Right ventricle myocardium inferior (tissue), 1 donor: ENCODE measurements around the gene CTIF. TPM values are rescaled to one million over a fixed set of nuclear protein-coding genes. Genes with fewer than 3 reads are reported as not detected.

ENCODE experiments used
- ATAC-seq: fragments of 200-7000 bp; cut with Tn5 transposase; one replicate; pipeline ENCODE4 v1.9.1; 2020; ENCODE audit warnings: mild to moderate bottlenecking, moderate library complexity
- DNase-seq: peaks from one replicate; pipeline ENCODE4 v3.0.0; 2021; ENCODE audit errors: missing footprints
- intact Hi-C: fragments of 100-400 bp; cut with DNase I; formaldehyde crosslinking; loops from one replicate; pipeline ENCODE4 v1.11.0; 2022
- total RNA-seq: library from RNA; stranded (reverse); fragmentation: NEBNext Ultra II Directional; extraction: Animal tissue kit (Norgen Biotek cat#: 25700); gene quantifications from one replicate; pipeline ENCODE4 v1.2.1, GENCODE V29; 2021
- donor health status: DM: no; HTN: yes; CAD: no; lungs with severe emphysema.

CTIF gene
- total RNA-seq, 1 donor from 2014 or later = 74.0 TPM

DNA sequence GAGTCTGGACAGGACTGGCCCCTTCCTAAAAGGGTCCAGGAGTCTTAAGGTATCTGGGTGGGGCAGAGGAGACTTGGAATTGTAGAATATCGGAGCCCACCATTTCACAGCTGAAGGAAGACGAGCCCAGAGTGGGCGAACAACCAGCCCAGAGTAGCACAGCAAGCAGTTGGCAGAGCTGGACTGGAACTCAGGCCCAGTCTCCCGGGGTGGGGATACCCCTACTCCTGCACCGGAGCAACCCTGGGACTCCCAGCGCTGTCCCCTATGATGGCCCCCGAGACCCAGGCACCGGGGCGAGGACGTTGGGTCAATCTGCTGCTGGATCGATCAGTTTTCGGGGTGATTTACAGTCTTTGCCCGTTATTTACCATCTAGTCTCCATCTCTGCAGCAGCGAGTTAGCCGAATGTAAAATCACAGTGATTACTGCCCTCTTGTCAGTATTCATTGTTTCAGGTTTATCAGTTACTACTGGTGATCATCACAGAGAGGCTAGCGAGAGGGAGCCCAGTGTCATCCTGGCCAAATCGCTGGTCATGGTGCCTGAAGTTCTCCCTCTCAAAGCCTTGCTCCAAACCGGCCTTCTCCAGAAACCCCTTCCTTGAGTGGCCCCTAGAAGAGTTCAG lies 336.6 kb downstream of the CTIF start:
- intact Hi-C loops = no loop called here
- ATAC-seq = no peak
- no peak for DNase-seq

GRCh38 chr18:48875942-48876511 lies 337.2 kb downstream of the CTIF start:
- no peak for ATAC-seq
- no peak for DNase-seq

GRCh38 chr18:48876590-48876989 lies 337.8 kb downstream of the CTIF start:
- DNase-seq = no peak

More at GRCh38 chr18:48875942-48876511, 337.2 kb downstream of the CTIF start:
- intact Hi-C loops = no loop called here

GRCh38 chr18:48877941-48878340 lies 339.1 kb downstream of the CTIF start:
- no peak for DNase-seq
- no peak for ATAC-seq
- intact Hi-C loops = no loop called here

More at GRCh38 chr18:48876590-48876989, 337.8 kb downstream of the CTIF start:
- intact Hi-C loops = no loop called here
- no peak for ATAC-seq

- ATAC-seq (peak; percentile 21), DNase-seq (no peak)
- intact Hi-C loops = no loop called here
Measured at GRCh38 chr18:48878471-48878870, 339.6 kb downstream of the CTIF start.

- intact Hi-C loops = no loop called here
- DNase-seq (no peak), ATAC-seq (no peak)
Measured at GRCh38 chr18:48879008-48879431, 340.2 kb downstream of the CTIF start.

GRCh38 chr18:48880931-48881330 lies 342.1 kb downstream of the CTIF start:
- DNase-seq = no peak
- no peak for ATAC-seq
- intact Hi-C loops = no loop called here

- no peak for DNase-seq
- ATAC-seq = no peak
Measured at GRCh38 chr18:48882379-48882778, 343.5 kb downstream of the CTIF start.

DNA sequence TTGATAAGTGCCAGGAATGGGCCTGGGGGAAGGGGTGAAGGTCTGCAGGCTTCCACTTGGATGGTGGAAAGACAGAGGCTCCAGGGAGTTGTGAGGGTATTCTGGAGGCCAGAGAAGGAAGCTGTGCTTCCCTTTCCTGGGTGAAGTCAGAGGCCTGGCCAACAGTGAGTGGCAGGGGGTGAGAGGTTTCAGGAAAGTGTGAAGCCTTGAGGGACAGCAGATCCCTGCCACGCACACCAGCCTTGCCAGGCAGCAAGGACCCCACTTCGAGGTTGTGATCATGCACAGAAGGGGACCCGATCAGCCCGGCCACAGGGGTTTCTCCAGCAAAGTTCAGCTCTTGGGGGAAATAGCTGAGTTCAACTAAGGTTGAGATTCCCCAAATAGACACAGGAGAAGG lies 345.5 kb downstream of the CTIF start:
- no peak for DNase-seq
- ATAC-seq = no peak
- intact Hi-C loops = no loop called here

More at GRCh38 chr18:48882379-48882778, 343.5 kb downstream of the CTIF start:
- intact Hi-C loops = no loop called here

DNA sequence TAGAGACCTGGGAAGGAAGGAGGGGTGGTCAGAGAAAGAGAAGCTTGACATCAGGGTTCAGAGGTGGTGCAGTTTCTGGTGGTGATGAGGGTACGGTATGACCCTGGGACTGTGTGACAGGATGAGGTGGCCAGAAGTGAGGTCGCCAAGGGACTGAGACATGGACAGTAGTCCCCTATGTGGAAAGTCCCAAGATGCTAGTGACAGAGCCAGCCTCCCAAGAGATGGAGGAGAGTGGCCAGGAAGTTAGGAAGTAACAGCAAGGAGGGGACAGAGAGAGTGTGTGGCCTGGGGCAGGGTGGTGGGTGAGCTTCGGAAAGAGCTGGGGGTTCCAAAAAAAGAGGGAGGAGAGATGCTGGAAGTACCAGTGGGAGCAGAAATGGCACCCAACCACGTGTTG lies 345.9 kb downstream of the CTIF start:
- intact Hi-C loops = loop anchor here (5.0 kb wide), 2 partner anchors 42 to 53 kb away; no protein-coding TSS in a partner anchor
- ATAC-seq = no peak
- no peak for DNase-seq

GRCh38 chr18:48885266-48885923 lies 346.6 kb downstream of the CTIF start:
- intact Hi-C loops = loop anchor here (5.0 kb wide), 2 partner anchors 43 to 52 kb away; no protein-coding TSS in a partner anchor
- ATAC-seq = no peak

GRCh38 chr18:48885924-48886400 lies 347.1 kb downstream of the CTIF start:
- intact Hi-C loops = loop anchor here (5.0 kb wide), 2 partner anchors 44 to 51 kb away; no protein-coding TSS in a partner anchor
- DNase-seq = no peak
- ATAC-seq = no peak

More at GRCh38 chr18:48885266-48885923, 346.6 kb downstream of the CTIF start:
- no peak for DNase-seq

GRCh38 chr18:48886520-48887293 lies 347.9 kb downstream of the CTIF start:
- intact Hi-C loops = loop anchor here (5.0 kb wide), 2 partner anchors 44 to 51 kb away; no protein-coding TSS in a partner anchor
- no peak for DNase-seq
- ATAC-seq = no peak

DNA sequence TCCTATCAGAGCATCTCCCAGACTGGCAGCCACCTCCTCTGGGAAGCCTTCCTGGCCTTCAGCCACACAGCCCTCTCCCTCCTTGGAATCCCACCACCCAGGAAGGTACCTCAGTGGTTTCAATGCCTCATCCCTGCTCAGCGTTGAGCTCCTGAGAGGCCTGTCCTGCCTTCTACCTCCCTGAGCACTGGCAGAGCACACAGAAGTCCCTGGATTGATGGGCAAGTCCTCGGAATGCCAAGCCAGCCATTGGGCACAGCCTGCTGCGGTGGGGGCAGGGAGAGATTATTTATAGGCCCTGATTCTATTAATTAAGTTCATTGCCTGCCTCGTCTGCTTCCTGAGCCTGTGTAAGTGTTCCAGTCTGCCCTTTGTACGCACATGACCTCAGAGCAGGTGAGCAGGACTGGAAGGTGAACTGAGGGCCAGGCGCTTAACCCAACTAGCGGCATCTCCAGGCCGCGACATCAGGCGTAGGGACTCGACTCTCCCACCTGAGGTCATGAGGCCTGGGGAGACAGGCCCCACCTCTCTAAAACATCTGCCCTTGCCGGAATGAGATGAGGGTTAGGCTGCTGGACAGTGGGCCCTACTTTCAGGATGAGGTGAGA lies 348.6 kb downstream of the CTIF start:
- ATAC-seq (no peak), DNase-seq (no peak)
- intact Hi-C loops = loop anchor here (5.0 kb wide), 2 partner anchors 45 to 50 kb away; no protein-coding TSS in a partner anchor

DNA sequence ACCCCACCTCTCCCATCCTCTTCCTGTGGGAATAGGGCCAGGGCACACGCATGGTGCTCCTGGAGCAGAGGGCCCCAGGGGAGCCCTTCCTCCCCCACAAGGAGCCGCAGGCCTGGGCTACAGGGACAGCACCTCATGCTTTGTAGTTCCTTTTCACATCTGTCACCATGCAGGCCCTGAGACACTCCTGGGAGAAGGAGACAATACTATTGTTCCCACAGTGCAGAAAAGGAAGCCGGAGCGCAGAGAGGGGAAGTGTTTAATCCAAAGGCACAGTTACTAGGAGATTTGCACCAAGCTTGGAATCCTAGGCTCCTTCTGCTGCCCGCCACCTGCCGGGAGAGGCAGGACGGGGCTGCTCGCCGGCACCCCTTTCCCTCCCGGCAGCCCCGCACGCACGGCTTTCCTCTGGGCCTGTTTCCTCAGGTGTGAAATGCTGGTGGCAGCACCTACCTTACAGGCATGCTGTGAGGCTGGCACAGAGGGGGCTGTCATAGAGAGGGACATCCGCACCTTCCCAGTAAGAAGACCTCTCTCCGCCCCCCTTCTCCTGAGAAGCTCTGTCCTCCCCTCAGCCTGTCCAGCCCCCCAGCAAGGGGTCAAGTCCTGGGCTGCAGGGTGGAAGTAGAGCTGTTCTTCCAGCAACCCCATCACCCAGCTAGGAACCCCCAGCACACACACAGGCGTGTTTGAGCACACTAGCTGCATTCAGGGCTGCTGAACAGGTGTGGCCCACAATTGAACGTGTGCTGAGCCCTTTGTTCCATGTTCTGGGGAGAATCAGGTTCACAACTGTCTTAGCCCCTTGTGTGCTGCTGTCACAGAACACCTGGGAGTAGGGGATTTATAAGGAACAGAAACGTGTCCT lies 349.3 kb downstream of the CTIF start:
- intact Hi-C loops = loop anchor here (5.0 kb wide), 2 partner anchors 46 to 49 kb away; no protein-coding TSS in a partner anchor
- no peak for ATAC-seq
- DNase-seq = no peak

DNA sequence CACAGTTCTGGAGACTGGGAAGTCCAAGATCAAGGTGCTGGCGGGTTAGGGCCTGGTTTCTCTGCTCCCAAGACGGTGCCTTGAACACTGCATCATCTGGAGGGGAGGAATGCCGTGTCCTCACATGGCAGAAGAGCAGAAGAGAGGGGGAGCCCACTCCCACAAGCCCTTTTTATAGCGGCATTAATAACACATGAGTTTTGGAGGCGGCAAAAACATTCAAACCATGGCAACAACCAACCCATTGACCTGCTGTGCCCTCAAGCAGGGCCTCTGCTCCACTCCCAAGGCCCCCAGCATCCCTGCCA lies 349.9 kb downstream of the CTIF start:
- no peak for ATAC-seq
- no peak for DNase-seq
- intact Hi-C loops = loop anchor here (5.0 kb wide), 2 partner anchors 46 to 49 kb away; no protein-coding TSS in a partner anchor

- intact Hi-C loops = loop anchor here (5.0 kb wide), 2 partner anchors 47 to 48 kb away; no protein-coding TSS in a partner anchor
- DNase-seq = no peak
- ATAC-seq = no peak
Measured at GRCh38 chr18:48889115-48889941, 350.5 kb downstream of the CTIF start.
